T-helper 17 cell (primary cell): ENCODE measurements around the gene ZC3H12C. TPM values are rescaled to one million over a fixed set of nuclear protein-coding genes. Genes with fewer than 3 reads are reported as not detected.
"Not testable (repeated sequence)": the region's sequence is repeated elsewhere in the genome, so short reads cannot be mapped to it uniquely, and the experiment has no call there.

Source experiments
- ATAC-seq: fragments of 150-1000 bp; cut with Tn5 transposase; 2 replicates; pipeline ENCODE4 v1.10.0; 2021; ENCODE audit warnings: mild to moderate bottlenecking, moderate library complexity
- DNase-seq, 3 donors: peaks; one replicate each; pipeline versions ENCODE4 v3.0.0 to v3.0.0-alpha.2; 2020 to 2021
- H3K9me3 ChIP-seq: one replicate; pipeline ENCODE4 v1.7.0; 2013; ENCODE audit warnings: low read length, mild to moderate bottlenecking; ENCODE audit not compliant: control insufficient read depth, poor library complexity, severe bottlenecking
- H3K27ac Mint-ChIP-seq: one replicate; pipeline ENCODE4 v1.8.0; 2022; ENCODE audit warnings: mild to moderate bottlenecking, moderate library complexity, mixed read lengths
- H3K27me3 Mint-ChIP-seq: one replicate; pipeline ENCODE4 v1.8.0; 2022; ENCODE audit warnings: mixed read lengths
- H3K36me3 Mint-ChIP-seq: one replicate; pipeline ENCODE4 v1.8.0; 2022; ENCODE audit warnings: low read depth, mixed read lengths
- H3K4me1 Mint-ChIP-seq: one replicate; pipeline ENCODE4 v1.8.0; 2022; ENCODE audit warnings: mild to moderate bottlenecking, mixed read lengths
- H3K4me3 Mint-ChIP-seq: one replicate; pipeline ENCODE4 v1.8.0; 2022; ENCODE audit warnings: mild to moderate bottlenecking, moderate library complexity, mixed read lengths
- total RNA-seq, 4 donors: library from RNA in 2 of 4; stranded (reverse) in 2 of 4; gene quantifications; one replicate each; pipeline ENCODE4 v1.2.3 and lab custom pipeline; 2022 to 2026

ZC3H12C gene
- total RNA-seq, 2 donors from 2014 or later: 0.15 to 0.91 TPM

DNA sequence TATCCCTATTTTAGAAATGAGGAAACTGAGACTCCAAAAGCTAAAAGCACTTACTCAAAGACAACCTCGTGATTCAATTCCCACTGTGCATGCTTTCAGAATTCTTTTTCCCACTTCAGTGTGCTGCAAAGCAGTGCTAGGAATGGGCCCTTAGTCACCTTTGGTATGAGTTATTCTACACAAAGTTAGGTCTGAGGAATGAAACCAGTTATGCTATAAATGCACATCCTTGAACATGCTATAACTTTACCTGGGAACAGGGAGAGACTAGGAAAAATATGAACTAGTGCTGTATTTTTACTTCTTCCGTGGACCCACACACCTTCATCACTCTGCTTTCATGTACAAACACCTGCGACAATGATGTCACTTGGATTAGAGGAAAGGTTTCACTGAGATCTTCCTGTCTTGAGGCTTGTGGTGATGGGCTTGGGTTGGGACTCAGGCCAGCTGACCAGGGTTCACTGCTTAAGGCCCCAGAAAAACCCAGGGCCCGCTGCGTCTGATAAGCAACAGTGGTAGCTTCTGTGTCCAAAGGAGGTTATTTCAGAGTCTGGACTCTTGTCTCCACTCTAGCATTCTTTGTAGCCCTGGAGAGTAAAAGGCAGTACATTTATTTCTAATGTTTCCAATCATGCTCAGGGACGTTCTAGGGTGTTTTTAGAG is 81.6 kb downstream of the ZC3H12C start:
- Mint-ChIP-seq H3K4me1 (peaks cover 11% of the 10 kb centered on the region), H3K4me3 (no peak overlapping the region), H3K27ac (no peak overlapping the region), H3K36me3 (peaks cover 2% of the 10 kb centered on the region), H3K27me3 (peaks cover 24% of the 10 kb centered on the region)
- H3K9me3 ChIP-seq: no peaks in the 10 kb centered on the region
- no peak for ATAC-seq
- DNase-seq: no peak

DNA sequence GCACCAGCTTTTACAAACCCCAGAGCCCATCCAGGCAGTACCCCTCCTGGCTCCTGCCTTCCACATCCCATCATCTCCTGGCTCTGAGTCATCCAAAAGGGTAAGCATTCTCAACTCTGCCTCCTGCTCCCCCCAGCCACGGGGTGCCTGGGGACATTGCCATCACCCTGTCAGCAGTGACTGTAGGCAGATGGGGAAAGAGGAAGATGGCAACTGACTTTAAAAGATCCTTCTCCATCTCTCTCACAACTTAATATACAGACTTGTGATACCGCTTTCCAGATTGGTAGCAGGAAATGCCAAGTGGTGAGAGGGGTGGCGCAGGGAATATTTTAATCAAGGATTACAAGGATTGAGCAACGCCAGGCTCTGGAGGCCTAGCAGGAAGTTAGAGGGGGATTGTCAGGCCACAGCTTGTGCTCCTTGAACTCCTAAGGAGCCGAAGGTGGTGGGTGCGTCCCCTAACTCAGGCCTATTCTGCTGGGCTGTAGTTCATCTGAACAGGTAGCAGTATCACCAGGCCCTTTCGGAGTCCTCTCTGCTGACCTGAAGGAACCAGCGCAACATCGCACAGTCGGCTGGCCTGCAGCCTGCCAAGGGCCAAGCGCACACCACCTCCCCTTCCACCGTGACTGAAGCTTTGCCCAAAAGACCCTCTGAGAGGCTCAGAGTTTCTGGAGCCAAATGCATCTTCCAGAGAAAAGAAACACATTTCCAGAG is 83.3 kb downstream of the ZC3H12C start:
- peak overlapping the region; percentile 31 for H3K4me3 Mint-ChIP-seq
- peaks cover 2% of the 10 kb centered on the region for H3K36me3 Mint-ChIP-seq
- H3K27me3 Mint-ChIP-seq: peaks cover 24% of the 10 kb centered on the region
- no peaks in the 10 kb centered on the region for H3K9me3 ChIP-seq
- H3K27ac Mint-ChIP-seq: no peak overlapping the region
- peaks cover 11% of the 10 kb centered on the region for H3K4me1 Mint-ChIP-seq
- ATAC-seq (no peak), DNase-seq (no peak)

DNA sequence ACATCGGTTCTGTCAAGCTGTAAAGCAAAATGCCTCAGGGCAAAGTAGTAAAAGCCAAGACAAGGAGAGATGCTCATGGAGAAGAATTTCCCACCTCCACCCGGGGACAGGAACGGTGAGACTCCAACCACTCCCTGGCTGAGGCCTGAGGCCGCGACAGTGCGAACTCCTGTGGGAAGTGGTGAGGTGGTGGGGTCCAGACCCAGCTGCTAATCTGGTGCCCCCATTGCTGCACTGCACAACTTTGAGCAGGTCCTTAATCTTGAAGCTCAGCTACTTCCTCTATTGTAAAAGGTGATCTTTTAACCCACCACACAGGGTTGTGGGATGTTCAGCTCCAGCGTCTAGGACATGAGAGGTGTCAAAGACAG is 83.9 kb downstream of the ZC3H12C start:
- Mint-ChIP-seq H3K4me1 (peaks cover 11% of the 10 kb centered on the region), H3K4me3 (no peak overlapping the region), H3K36me3 (peaks cover 2% of the 10 kb centered on the region), H3K27ac (no peak overlapping the region), H3K27me3 (peaks cover 20% of the 10 kb centered on the region)
- ATAC-seq (no peak), DNase-seq (no peak)
- H3K9me3 ChIP-seq: no peaks in the 10 kb centered on the region

DNA sequence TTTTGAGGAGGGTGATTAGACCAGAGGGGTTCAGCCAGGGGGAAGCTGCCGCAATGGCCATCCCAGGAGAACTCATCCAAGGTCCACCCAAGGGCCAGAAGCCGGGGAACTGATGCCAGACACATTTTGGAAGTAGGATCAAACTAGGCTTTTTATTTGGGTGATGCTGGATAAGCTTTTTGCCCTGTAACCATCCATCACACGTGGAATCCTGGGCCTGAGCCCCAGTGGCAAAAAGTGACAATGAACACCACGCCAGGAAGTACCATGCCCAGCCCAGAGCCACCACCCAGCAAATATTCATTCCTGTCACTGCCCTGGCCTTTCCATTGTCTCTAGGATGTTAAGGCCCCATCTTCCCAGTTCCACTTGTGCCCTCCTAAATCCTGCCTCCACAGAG is 85.9 kb downstream of the ZC3H12C start:
- Mint-ChIP-seq H3K36me3 (no peaks in the 10 kb centered on the region), H3K4me1 (peaks cover 7% of the 10 kb centered on the region), H3K4me3 (no peak overlapping the region), H3K27me3 (peaks cover 19% of the 10 kb centered on the region), H3K27ac (no peak overlapping the region)
- no peak for ATAC-seq
- no peak for DNase-seq
- no peaks in the 10 kb centered on the region for H3K9me3 ChIP-seq

DNA sequence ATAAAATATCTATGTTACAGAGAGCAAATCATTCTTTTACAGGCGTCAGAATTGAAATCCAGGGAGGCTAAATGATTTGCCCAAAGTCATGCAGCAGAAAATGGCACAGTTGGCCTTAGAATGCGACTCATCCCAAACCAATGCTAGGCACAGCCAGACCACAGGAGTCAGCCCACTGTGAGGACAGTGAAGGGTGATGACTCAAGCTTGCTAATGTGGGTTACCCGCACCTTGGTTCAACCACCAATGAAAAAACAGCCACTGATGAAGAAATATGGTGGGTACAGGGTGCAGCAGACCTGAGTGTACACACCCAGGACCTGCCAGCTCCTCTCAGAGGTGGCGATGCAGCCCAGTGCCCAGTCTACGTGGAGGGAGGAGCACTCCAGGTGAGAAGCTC is 89.7 kb downstream of the ZC3H12C start:
- no peaks in the 10 kb centered on the region for H3K9me3 ChIP-seq
- DNase-seq: no peak
- H3K27me3 Mint-ChIP-seq: peaks cover 37% of the 10 kb centered on the region
- ATAC-seq: no peak
- H3K4me1 Mint-ChIP-seq: peaks cover 2% of the 10 kb centered on the region
- no peaks in the 10 kb centered on the region for H3K36me3 Mint-ChIP-seq
- no peak overlapping the region for H3K4me3 Mint-ChIP-seq
- no peak overlapping the region for H3K27ac Mint-ChIP-seq

DNA sequence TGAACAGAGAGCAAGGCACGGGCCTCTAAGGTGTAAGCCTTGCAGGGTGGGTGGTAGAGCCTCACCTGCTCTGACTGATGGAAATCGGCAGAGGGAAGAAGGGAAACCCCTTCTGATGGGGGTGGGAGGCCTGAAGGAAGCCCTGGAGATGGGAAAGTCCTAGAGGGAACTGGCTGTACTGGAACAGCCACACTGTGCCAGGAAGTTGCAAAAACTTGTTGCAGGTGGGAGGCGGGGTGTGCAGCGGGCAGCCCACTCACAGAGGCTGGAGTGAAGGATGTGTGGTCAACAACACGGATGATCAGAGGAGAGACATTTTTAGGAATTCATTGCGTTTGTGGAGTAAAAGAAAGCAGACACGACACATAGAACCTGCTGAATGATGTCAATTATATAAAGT is 91.3 kb downstream of the ZC3H12C start:
- Mint-ChIP-seq H3K36me3 (no peaks in the 10 kb centered on the region), H3K27ac (no peak overlapping the region), H3K4me1 (no peaks in the 10 kb centered on the region), H3K27me3 (peaks cover 37% of the 10 kb centered on the region), H3K4me3 (no peak overlapping the region)
- H3K9me3 ChIP-seq: no peaks in the 10 kb centered on the region
- no peak for DNase-seq
- no peak for ATAC-seq

DNA sequence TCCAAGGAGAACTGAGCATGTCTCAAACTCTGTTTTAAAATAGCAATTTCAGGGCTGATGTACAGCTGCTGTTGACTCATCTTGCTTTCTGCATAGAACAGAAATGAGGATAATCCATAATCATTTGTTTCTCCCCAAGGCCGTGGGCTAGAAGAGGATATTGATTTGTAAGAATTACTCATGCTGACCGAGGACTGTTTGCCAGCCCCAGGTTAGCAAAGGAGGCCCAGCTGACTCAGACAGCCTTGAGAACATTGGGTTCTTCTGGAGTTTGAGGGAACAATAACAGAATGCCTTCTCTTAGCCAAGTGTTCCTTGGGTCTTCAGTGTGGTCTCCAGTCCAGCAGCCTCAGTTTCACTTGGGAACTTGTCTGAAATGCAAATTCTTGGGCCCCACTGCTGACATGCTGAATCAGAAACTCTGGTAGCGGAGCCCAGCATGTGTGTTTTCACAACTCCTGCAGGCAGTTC is 92.0 kb downstream of the ZC3H12C start:
- Mint-ChIP-seq H3K27ac (no peak overlapping the region), H3K4me3 (no peak overlapping the region), H3K4me1 (no peaks in the 10 kb centered on the region), H3K36me3 (no peaks in the 10 kb centered on the region), H3K27me3 (peaks cover 37% of the 10 kb centered on the region)
- DNase-seq (no peak), ATAC-seq (no peak)
- H3K9me3 ChIP-seq: no peaks in the 10 kb centered on the region

DNA sequence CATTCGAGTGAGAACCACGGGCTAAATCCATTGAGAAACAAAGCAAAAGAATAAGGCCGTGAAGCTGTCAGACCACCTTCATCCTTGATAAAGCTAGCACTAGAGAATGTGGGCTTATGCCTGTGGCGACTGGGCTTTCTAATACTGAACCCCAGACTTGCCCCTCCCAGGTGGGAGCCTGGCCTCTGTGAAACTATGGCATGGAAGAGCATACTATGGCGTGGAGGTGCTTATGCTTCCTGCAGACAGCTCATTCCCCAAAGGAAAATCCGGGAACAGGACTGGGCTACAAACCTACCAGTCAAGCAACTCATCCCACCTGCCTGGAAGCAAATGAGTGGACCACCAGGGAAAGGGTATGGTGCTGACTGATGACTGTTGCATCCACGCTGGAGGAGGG is 92.4 kb downstream of the ZC3H12C start:
- Mint-ChIP-seq H3K36me3 (peaks cover 3% of the 10 kb centered on the region), H3K4me1 (no peaks in the 10 kb centered on the region), H3K27ac (no peak overlapping the region), H3K27me3 (peaks cover 37% of the 10 kb centered on the region), H3K4me3 (no peak overlapping the region)
- DNase-seq: no peak
- no peak for ATAC-seq
- no peaks in the 10 kb centered on the region for H3K9me3 ChIP-seq

DNA sequence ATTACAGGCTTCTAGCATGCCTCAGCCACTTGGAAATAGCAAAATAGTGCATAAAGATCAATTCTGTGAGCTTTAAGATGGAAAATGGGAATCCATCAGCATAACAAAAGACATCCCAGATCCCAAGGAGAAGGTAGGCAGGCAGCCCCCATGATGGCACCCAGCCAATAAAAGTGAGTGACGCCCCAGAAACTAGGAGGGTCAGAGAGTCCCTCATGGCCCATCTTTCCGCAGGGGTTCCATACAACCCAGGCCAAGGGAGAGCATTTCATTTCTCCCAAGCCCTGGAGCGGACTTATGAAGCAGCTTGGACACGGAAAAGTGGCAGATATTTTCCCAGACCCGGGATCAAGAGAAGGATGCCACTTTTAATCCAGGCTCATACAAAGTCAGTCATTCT is 93.3 kb downstream of the ZC3H12C start:
- H3K9me3 ChIP-seq: no peaks in the 10 kb centered on the region
- Mint-ChIP-seq H3K4me3 (no peak overlapping the region), H3K36me3 (peaks cover 4% of the 10 kb centered on the region), H3K27me3 (peaks cover 37% of the 10 kb centered on the region), H3K4me1 (no peaks in the 10 kb centered on the region), H3K27ac (no peak overlapping the region)
- no peak for ATAC-seq
- DNase-seq: no peak

DNA sequence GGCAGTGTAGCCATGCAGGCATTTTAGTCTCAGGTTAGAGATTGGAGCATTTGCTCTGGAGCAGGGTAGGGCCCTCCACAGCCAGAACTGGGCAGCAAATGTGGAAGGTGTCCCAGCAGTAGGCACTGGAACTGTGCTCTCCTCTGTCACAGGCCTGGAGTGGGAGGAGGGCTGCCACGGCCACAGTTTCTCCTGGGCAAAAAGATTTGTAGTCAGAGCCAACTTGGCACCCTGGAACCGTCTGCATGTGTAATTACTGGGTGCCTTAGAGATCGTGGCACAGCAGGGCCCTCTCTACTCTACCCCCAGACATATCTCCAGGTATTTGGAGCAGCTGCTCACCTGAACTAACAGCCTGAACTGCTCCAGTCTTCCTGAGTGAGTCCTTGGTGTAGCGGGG is 93.7 kb downstream of the ZC3H12C start:
- H3K27ac Mint-ChIP-seq: no peak overlapping the region
- peaks cover 1% of the 10 kb centered on the region for H3K4me1 Mint-ChIP-seq
- ATAC-seq (no peak), DNase-seq (no peak)
- H3K27me3 Mint-ChIP-seq: peaks cover 37% of the 10 kb centered on the region
- H3K9me3 ChIP-seq: no peaks in the 10 kb centered on the region
- no peak overlapping the region for H3K4me3 Mint-ChIP-seq
- H3K36me3 Mint-ChIP-seq: peaks cover 4% of the 10 kb centered on the region

DNA sequence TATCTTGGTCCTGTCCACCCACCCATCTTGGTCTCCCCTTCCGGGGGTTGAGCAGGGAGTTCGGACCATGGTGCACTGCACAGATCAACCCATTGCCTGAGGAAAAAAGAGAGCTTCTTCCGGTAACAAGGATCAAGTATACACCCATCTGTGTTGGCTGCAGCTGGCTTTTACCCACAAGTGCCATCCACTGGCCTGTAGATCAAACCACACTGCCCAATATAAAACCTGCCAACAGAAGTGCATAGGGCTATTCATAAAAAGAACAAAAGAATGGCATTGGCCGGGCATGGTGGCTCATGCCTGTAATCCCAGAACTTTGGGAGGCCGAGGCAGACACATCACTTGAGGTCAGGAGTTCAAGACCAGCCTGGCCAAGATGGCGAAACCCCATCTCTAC is 94.5 kb downstream of the ZC3H12C start:
- Mint-ChIP-seq H3K36me3 (peaks cover 4% of the 10 kb centered on the region), H3K27ac (no peak overlapping the region), H3K4me3 (no peak overlapping the region), H3K27me3 (peaks cover 34% of the 10 kb centered on the region), H3K4me1 (peaks cover 10% of the 10 kb centered on the region)
- DNase-seq: no peak
- H3K9me3 ChIP-seq: no peaks in the 10 kb centered on the region
- ATAC-seq: no peak

DNA sequence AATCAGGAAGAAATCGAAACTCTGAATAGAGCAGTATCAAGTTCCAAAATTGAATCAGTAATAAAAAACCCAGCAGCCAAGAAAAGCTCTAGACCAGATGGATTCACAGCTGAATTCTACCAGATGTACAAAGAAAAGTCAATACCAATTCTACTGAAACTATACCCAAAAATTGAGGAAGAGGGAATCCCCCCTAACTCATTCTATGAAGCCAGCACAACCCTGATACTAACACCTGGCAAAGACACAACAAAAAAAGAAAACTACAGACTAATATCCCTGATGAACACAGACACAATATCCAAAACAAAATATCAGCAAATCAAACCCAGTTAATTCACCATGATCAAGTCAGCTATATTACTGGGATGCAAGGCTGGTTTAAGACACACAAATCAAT is 97.7 kb downstream of the ZC3H12C start:
- H3K9me3 ChIP-seq: no peaks in the 10 kb centered on the region
- Mint-ChIP-seq H3K4me1 (peaks cover 14% of the 10 kb centered on the region), H3K27ac (no peak overlapping the region), H3K36me3 (peaks cover 4% of the 10 kb centered on the region), H3K27me3 (peaks cover 27% of the 10 kb centered on the region), H3K4me3 (no peak overlapping the region)
- DNase-seq: no peak
- no peak for ATAC-seq

DNA sequence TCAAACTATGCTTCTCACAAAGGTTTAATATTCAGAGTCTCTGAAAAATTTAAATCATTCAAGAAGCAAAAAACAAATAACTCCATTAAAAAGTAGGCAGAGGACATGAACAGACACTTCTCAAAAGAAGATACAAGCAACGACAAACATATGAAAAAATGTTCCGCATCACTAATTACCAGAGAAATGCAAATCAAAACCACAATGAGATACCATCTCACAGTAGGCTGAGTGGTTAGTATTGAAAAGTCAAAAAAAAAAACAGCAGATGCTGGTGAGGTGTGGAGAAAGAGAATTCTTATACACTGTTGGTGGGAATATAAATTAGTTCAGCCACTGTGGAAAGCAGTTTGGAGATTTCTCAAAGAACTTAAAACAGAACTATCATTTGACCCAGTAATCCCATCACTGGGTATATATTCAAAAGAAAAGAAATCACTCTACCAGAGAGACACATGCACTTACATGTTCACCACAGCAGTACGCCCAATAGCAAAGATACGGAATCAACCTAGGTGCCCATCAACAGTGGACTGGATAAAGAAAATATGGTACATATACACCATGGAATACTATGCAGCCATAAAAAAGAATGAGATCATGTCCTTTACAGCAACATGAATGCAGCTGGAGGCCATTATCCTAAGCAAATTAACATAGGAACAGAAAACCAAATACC is 99.6 kb downstream of the ZC3H12C start:
- not testable (repeated sequence) for H3K27ac Mint-ChIP-seq, H3K4me3 Mint-ChIP-seq, H3K36me3 Mint-ChIP-seq, H3K9me3 ChIP-seq, DNase-seq
- peaks cover 14% of the 10 kb centered on the region for H3K4me1 Mint-ChIP-seq
- ATAC-seq: peak; percentile 72
- peaks cover 18% of the 10 kb centered on the region for H3K27me3 Mint-ChIP-seq
